ENCODE measurements around the gene CDH13. TPM values are rescaled to one million over a fixed set of nuclear protein-coding genes. Genes with fewer than 3 reads are reported as not detected.

The CDH13 gene
- total and polyA plus RNA-seq, 2 experiments from 2014 or later, result 1.6 to 4.4 TPM

GRCh38 chr16:82609140-82609539, 17.6 kb upstream of the CDH13 start:
- H3K4me2 ChIP-seq, result no peak overlapping the region
- no peaks in the 10 kb centered on the region for H3K36me3 ChIP-seq (ENCODE audit: insufficient read depth)
- Mint-ChIP-seq H3K4me1 (peaks cover 15% of the 10 kb centered on the region), H3K36me3 (ENCODE audit: low read depth) (no peaks in the 10 kb centered on the region), H3K27ac (no peak overlapping the region), H3K9me3 (no peaks in the 10 kb centered on the region), H3K27me3 (ENCODE audit: insufficient read depth, low read depth, poor library complexity) (peaks cover 7% of the 10 kb centered on the region), H3K4me3 (no peak overlapping the region)
- peaks cover 28% of the 10 kb centered on the region for H3K4me1 ChIP-seq (ENCODE audit: insufficient read depth)
- H4K20me1 ChIP-seq (replicated peaks; ENCODE audit: insufficient read depth), result no peaks in the 10 kb centered on the region
- H3K27me3 ChIP-seq (ENCODE audit: insufficient read depth), result no peaks in the 10 kb centered on the region
- H3K4me3 ChIP-seq, result no peak overlapping the region
- TF ChIP-seq EZH2 (IDR thresholded peaks at IDR 0.05; ENCODE audit: low read depth, unreplicated experiment) (no peak), STAT1 (IDR thresholded peaks at IDR 0.05; ENCODE audit: unreplicated experiment) (no peak), NANOG (IDR thresholded peaks at IDR 0.05; ENCODE audit: borderline replicate concordance) (no peak), ZNF114 (CRISPR knock-in tag; IDR thresholded peaks at IDR 0.05) (no peak)
- peaks cover 19% of the 10 kb centered on the region; the same call in 1 of the 2 replicates for H3K9me2 ChIP-seq (ENCODE audit: insufficient read depth)
- H3K79me2 ChIP-seq (replicated peaks; ENCODE audit: insufficient read depth), result no peaks in the 10 kb centered on the region
- DNase-seq (ENCODE audit: low spot score), result no peak
- H3K27ac ChIP-seq (ENCODE audit: low read depth), result no peak overlapping the region
- ATAC-seq, result no peak
- no peak overlapping the region for H2AFZ ChIP-seq
- H3F3A ChIP-seq (replicated peaks; ENCODE audit: low read depth), result 0 out of 2 replicates have a peak, but pooled peaks cover 5% of the 10 kb centered on the region

GRCh38 chr16:82612263-82612662, 14.5 kb upstream of the CDH13 start:
- H3K4me1 Mint-ChIP-seq, result no peaks in the 10 kb centered on the region
- peaks cover 5% of the 10 kb centered on the region; the same call in 1 of the 2 replicates for H3K9me2 ChIP-seq (ENCODE audit: insufficient read depth)
- peaks cover 2% of the 10 kb centered on the region for H3K27me3 Mint-ChIP-seq (ENCODE audit: insufficient read depth, low read depth, poor library complexity)
- ATAC-seq, result no peak
- no peaks in the 10 kb centered on the region for H3K36me3 ChIP-seq (ENCODE audit: insufficient read depth)
- H3K36me3 Mint-ChIP-seq (ENCODE audit: low read depth), result no peaks in the 10 kb centered on the region
- DNase-seq (ENCODE audit: low spot score), result no peak
- H3K4me1 ChIP-seq (ENCODE audit: insufficient read depth), result peaks cover 10% of the 10 kb centered on the region; the same call in 1 of the 2 replicates
- no peaks in the 10 kb centered on the region; the same call in 2 of the 3 replicates for H3K9me3 Mint-ChIP-seq
- no peaks in the 10 kb centered on the region for H3K27me3 ChIP-seq (ENCODE audit: insufficient read depth)
- H3K79me2 ChIP-seq (replicated peaks; ENCODE audit: insufficient read depth), result no peaks in the 10 kb centered on the region
- no peak overlapping the region for H3K4me2 ChIP-seq
- H4K20me1 ChIP-seq (replicated peaks; ENCODE audit: insufficient read depth), result no peaks in the 10 kb centered on the region
- no peak overlapping the region for H3K27ac ChIP-seq (ENCODE audit: low read depth)
- H3F3A ChIP-seq (replicated peaks; ENCODE audit: low read depth), result no peaks in the 10 kb centered on the region
- H2AFZ ChIP-seq, result no peak overlapping the region
- no peak overlapping the region for H3K4me3 ChIP-seq
- H3K27ac Mint-ChIP-seq, result no peak overlapping the region
- no peak overlapping the region for H3K4me3 Mint-ChIP-seq
- TF ChIP-seq NANOG (IDR thresholded peaks at IDR 0.05; ENCODE audit: borderline replicate concordance) (no peak), CREB1 (CRISPR knock-in tag; IDR thresholded peaks at IDR 0.05; ENCODE audit: low read depth) (no peak), ZNF331 (CRISPR knock-in tag; IDR thresholded peaks at IDR 0.05; ENCODE audit: low read depth) (no peak), ZNF462 (CRISPR knock-in tag; IDR thresholded peaks at IDR 0.05) (no peak), EZH2 (IDR thresholded peaks at IDR 0.05; ENCODE audit: low read depth, unreplicated experiment) (no peak), EZH2phosphoT487 (IDR thresholded peaks at IDR 0.05; ENCODE audit: unreplicated experiment) (no peak), ZNF114 (CRISPR knock-in tag; IDR thresholded peaks at IDR 0.05) (no peak), POLR2AphosphoS5 (IDR thresholded peaks at IDR 0.05; ENCODE audit: low read depth) (no peak)
- TF ChIP-seq, protein P1, sequence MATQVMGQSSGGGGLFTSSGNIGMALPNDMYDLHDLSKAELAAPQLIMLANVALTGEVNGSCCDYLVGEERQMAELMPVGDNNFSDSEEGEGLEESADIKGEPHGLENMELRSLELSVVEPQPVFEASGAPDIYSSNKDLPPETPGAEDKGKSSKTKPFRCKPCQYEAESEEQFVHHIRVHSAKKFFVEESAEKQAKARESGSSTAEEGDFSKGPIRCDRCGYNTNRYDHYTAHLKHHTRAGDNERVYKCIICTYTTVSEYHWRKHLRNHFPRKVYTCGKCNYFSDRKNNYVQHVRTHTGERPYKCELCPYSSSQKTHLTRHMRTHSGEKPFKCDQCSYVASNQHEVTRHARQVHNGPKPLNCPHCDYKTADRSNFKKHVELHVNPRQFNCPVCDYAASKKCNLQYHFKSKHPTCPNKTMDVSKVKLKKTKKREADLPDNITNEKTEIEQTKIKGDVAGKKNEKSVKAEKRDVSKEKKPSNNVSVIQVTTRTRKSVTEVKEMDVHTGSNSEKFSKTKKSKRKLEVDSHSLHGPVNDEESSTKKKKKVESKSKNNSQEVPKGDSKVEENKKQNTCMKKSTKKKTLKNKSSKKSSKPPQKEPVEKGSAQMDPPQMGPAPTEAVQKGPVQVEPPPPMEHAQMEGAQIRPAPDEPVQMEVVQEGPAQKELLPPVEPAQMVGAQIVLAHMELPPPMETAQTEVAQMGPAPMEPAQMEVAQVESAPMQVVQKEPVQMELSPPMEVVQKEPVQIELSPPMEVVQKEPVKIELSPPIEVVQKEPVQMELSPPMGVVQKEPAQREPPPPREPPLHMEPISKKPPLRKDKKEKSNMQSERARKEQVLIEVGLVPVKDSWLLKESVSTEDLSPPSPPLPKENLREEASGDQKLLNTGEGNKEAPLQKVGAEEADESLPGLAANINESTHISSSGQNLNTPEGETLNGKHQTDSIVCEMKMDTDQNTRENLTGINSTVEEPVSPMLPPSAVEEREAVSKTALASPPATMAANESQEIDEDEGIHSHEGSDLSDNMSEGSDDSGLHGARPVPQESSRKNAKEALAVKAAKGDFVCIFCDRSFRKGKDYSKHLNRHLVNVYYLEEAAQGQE (IDR thresholded peaks at IDR 0.05; ENCODE audit: unreplicated experiment), result no peak
- TF ChIP-seq, protein P2, sequence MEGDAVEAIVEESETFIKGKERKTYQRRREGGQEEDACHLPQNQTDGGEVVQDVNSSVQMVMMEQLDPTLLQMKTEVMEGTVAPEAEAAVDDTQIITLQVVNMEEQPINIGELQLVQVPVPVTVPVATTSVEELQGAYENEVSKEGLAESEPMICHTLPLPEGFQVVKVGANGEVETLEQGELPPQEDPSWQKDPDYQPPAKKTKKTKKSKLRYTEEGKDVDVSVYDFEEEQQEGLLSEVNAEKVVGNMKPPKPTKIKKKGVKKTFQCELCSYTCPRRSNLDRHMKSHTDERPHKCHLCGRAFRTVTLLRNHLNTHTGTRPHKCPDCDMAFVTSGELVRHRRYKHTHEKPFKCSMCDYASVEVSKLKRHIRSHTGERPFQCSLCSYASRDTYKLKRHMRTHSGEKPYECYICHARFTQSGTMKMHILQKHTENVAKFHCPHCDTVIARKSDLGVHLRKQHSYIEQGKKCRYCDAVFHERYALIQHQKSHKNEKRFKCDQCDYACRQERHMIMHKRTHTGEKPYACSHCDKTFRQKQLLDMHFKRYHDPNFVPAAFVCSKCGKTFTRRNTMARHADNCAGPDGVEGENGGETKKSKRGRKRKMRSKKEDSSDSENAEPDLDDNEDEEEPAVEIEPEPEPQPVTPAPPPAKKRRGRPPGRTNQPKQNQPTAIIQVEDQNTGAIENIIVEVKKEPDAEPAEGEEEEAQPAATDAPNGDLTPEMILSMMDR (conservative IDR thresholded peaks at IDR 0.05; ENCODE audit: low read depth in 2 of 2), result no peak

All from GM23338 (cell line).